K562 (cell line): ENCODE results near the gene GYS1. TPM values are rescaled to one million over a fixed set of nuclear protein-coding genes. Genes with fewer than 3 reads are reported as not detected.

Source experiments
- ADNP ChIP-seq: fragments of 200-800 bp; sonication (Bioruptor generic); IDR thresholded peaks from 2 replicates; pipeline ENCODE4 v1.6.1; 2016; ENCODE audit warnings: missing genetic modification characterization, missing compliant biosample characterization
- CBX5 ChIP-seq: IDR thresholded peaks from 2 replicates; pipeline ENCODE4 v1.6.1; 2014; ENCODE audit warnings: low read depth, borderline replicate concordance
- IRF2 ChIP-seq: sonication (generic); formaldehyde crosslinking; IDR thresholded peaks from 2 replicates; pipeline ENCODE4 v1.8.1; 2022; ENCODE audit warnings: mild to moderate bottlenecking, missing genetic modification reagents
- LCOR ChIP-seq: sonication (generic); formaldehyde crosslinking; IDR thresholded peaks from 2 replicates; pipeline ENCODE4 v1.8.0; 2022; ENCODE audit warnings: mild to moderate bottlenecking, missing genetic modification reagents
- PHB2 ChIP-seq: fragments of 450-650 bp; IDR thresholded peaks from 2 replicates; pipeline ENCODE4 v1.6.1; 2017; ENCODE audit warnings: low read depth
- SP1 ChIP-seq: sonication (generic); formaldehyde crosslinking; IDR thresholded peaks from 2 replicates; pipeline ENCODE4 v1.8.1; 2022; ENCODE audit warnings: mild to moderate bottlenecking, missing genetic modification reagents
- TAF9B ChIP-seq: fragments of 450-650 bp; IDR thresholded peaks from 2 replicates; pipeline ENCODE4 v1.6.1; 2018; ENCODE audit warnings: mild to moderate bottlenecking; ENCODE audit not compliant: partially characterized antibody
- ZBED1 ChIP-seq: IDR thresholded peaks from 2 replicates; pipeline ENCODE4 v1.6.1; 2014
- ZFP30 ChIP-seq: fragments of 250-450 bp; sonication (Bioruptor Pico); IDR thresholded peaks from 2 replicates; pipeline ENCODE4 v1.8.0; 2022; ENCODE audit warnings: moderate library complexity, mild to moderate bottlenecking, inconsistent platforms, borderline replicate concordance
- ZNF408 ChIP-seq: fragments of 250-450 bp; sonication (Bioruptor Pico); IDR thresholded peaks from 2 replicates; pipeline ENCODE4 v1.4.0; 2020; ENCODE audit warnings: low read depth, mild to moderate bottlenecking, moderate library complexity
- ZNF644 ChIP-seq: fragments of 200-800 bp; sonication (Bioruptor generic); IDR thresholded peaks from 2 replicates; pipeline ENCODE4 v1.6.1; 2016; ENCODE audit warnings: low read depth, missing genetic modification characterization, missing compliant biosample characterization
- ZNF778 ChIP-seq: fragments of 450-650 bp; formaldehyde crosslinking; IDR thresholded peaks from 2 replicates; pipeline ENCODE4 v1.4.0; 2020; ENCODE audit warnings: mild to moderate bottlenecking, moderate library complexity
- polyA plus RNA-seq, 8 experiments: library from polyadenylated mRNA; depleted of rRNA in 4 of 8; stranded (reverse) in 5 of 8; unstranded in 3 of 8; fragments of >200 nt; fragmentation: Nextera tagmentation in 2 of 8; fragmentation: Illumina TruSeq in 1 of 8; extraction: Ambion mirVana in 2 of 8; extraction: Trizol in 1 of 8; gene quantifications; 2 replicates each; pipeline versions ENCODE4 v1.2.1 to v1.2.3, GENCODE V29; 2011 to 2014; ENCODE audit warnings: inconsistent platforms in 1 of 8, missing spikeins in 1 of 8
- total RNA-seq, 7 experiments: library from RNA; depleted of rRNA in 6 of 7; stranded (reverse); fragments of >200 nt in 6 of 7; fragmentation: Illumina TruSeq in 2 of 7; extraction: Trizol in 2 of 7; gene quantifications; 2 replicates each; pipeline versions ENCODE4 v1.2.1 to v1.2.3, GENCODE V29; 2011 to 2021; ENCODE audit warnings: low replicate concordance in 1 of 7
- TF ChIP-seq, protein P1 (sequence below), 2 experiments: fragments of 450-650 bp; IDR thresholded peaks; 2 replicates each; pipeline ENCODE4 v1.6.1; 2016; ENCODE audit warnings: mild to moderate bottlenecking in 2 of 2, borderline replicate concordance in 1 of 2, low read depth in 1 of 2, moderate library complexity in 1 of 2
- TF ChIP-seq, protein P2 (sequence below): fragments of 250-450 bp; sonication (Bioruptor Pico); IDR thresholded peaks from 2 replicates; pipeline ENCODE4 v1.8.0; 2022; ENCODE audit warnings: inconsistent platforms
- TF ChIP-seq, protein P3 (sequence below): sonication (generic); formaldehyde crosslinking; IDR thresholded peaks from 2 replicates; pipeline ENCODE4 v1.5.0; 2020; ENCODE audit warnings: missing genetic modification reagents

GYS1 gene
- total and polyA plus RNA-seq, 9 of the 15 experiments (the other 6 are each of a cell fraction or from before 2014, with no cell fraction given), result 1.9 to 31.1 (median 15.2) TPM

DNA sequence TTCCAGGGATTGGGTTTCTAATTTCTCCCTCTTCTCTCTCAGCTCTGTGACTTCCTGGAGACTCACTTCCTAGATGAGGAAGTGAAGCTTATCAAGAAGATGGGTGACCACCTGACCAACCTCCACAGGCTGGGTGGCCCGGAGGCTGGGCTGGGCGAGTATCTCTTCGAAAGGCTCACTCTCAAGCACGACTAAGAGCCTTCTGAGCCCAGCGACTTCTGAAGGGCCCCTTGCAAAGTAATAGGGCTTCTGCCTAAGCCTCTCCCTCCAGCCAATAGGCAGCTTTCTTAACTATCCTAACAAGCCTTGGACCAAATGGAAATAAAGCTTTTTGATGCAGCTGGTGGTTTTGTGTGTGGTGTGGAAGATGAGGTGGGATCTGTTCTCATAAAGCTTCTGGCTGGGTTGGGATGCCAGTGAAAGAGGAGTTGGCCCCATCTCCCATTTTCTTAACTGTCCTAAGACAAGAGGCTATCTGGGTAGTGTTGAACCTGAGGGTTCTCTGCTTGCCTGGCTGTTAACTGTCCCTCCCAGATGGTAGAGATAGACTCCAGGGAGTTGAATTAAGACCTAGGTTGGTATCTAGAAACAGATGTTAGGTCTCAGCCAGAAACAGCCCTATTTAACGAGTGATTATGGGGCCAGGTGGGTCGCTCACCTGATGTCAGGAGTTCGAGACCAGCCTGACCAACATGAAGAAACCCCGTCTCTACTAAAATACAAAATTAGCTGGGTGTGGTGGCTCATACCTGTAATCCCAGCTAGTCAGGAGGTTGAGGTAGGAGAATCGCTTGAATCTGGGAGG lies 26.4 kb downstream of the GYS1 start (continued):
- TF ChIP-seq ZFP30 (CRISPR knock-in tag) (no peak), SP1 (no peak), ZNF408 (CRISPR knock-in tag) (no peak), CBX5 (no peak), ZBED1 (peak; percentile 8; the same call in 1 of the 2 replicates), TAF9B (peak; percentile 24), ZNF778 (CRISPR knock-in tag) (no peak), ZNF644 (tag) (no peak), IRF2 (CRISPR knock-in tag) (no peak), LCOR (peak; percentile 17; the same call in 1 of the 2 replicates), ADNP (no peak), PHB2 (no peak)
- TF ChIP-seq, protein P1, sequence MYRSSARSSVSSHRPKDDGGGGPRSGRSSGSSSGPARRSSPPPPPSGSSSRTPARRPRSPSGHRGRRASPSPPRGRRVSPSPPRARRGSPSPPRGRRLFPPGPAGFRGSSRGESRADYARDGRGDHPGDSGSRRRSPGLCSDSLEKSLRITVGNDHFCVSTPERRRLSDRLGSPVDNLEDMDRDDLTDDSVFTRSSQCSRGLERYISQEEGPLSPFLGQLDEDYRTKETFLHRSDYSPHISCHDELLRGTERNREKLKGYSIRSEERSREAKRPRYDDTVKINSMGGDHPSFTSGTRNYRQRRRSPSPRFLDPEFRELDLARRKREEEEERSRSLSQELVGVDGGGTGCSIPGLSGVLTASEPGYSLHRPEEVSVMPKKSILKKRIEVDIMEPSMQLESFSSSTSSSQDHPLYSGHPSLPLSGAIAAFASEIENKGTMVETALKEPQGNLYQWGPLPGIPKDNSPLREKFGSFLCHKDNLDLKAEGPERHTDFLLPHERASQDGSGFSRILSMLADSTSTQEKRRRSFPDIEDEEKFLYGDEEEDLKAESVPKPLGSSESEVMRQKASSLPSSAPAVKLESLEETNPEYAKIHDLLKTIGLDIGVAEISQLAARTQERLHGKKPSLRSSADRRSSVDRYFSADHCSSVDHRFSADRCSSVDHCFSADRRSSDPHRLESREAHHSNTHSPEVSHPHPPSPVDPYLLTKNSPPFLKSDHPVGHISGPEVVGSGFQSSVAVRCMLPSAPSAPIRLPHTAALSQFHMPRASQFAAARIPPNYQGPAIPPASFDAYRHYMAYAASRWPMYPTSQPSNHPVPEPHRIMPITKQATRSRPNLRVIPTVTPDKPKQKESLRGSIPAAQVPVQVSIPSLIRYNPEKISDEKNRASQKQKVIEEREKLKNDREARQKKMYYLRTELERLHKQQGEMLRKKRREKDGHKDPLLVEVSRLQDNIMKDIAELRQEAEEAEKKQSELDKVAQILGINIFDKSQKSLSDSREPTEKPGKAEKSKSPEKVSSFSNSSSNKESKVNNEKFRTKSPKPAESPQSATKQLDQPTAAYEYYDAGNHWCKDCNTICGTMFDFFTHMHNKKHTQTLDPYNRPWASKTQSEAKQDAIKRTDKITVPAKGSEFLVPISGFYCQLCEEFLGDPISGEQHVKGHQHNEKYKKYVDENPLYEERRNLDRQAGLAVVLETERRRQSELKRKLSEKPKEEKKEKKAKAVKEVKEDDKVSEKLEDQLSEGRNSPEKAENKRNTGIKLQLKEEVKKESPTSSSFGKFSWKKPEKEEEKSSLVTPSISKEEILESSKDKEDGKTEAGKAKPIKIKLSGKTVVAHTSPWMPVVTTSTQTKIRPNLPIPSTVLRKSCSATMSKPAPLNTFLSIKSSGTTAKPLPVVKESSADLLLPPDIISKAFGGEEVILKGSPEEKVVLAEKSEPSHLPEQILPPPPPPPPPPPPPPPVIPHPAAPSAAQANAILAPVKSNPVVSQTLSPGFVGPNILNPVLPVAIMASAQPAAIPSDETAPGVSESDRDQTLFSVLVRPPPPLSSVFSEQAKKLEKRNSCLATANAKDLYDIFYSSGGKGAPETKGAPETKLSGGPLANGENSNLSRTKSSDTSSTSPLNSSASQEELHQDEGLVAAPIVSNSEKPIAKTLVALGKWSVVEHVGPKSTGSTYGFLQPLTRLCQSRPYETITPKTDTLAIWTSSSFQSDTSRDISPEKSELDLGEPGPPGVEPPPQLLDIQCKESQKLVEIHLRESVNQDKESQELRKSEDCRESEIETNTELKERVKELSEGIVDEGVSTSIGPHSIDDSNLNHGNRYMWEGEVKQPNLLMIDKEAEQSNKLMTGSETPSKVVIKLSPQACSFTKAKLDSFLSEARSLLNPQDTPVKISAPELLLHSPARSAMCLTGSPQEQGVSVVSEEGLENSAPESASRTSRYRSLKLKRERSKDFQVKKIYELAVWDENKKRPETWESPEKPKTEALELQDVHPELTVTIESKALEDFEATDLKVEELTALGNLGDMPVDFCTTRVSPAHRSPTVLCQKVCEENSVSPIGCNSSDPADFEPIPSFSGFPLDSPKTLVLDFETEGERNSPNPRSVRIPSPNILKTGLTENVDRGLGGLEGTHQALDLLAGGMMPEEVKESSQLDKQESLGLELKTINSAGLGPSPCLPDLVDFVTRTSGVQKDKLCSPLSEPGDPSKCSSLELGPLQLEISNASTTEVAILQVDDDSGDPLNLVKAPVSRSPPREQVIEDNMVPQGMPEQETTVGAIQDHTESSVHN (IDR thresholded peaks at IDR 0.05; ENCODE audit: borderline replicate concordance in 1 of 2, low read depth in 1 of 2), result no peak
- TF ChIP-seq, protein P2, sequence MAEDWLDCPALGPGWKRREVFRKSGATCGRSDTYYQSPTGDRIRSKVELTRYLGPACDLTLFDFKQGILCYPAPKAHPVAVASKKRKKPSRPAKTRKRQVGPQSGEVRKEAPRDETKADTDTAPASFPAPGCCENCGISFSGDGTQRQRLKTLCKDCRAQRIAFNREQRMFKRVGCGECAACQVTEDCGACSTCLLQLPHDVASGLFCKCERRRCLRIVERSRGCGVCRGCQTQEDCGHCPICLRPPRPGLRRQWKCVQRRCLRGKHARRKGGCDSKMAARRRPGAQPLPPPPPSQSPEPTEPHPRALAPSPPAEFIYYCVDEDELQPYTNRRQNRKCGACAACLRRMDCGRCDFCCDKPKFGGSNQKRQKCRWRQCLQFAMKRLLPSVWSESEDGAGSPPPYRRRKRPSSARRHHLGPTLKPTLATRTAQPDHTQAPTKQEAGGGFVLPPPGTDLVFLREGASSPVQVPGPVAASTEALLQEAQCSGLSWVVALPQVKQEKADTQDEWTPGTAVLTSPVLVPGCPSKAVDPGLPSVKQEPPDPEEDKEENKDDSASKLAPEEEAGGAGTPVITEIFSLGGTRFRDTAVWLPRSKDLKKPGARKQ, result no peak
- TF ChIP-seq, protein P3, sequence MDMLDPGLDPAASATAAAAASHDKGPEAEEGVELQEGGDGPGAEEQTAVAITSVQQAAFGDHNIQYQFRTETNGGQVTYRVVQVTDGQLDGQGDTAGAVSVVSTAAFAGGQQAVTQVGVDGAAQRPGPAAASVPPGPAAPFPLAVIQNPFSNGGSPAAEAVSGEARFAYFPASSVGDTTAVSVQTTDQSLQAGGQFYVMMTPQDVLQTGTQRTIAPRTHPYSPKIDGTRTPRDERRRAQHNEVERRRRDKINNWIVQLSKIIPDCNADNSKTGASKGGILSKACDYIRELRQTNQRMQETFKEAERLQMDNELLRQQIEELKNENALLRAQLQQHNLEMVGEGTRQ, result peak; percentile 64
